GM19240 (cell line): Measurements from ENCODE around the gene CAMTA1.
"Not testable (repeated sequence)": the region's sequence is repeated elsewhere in the genome, so short reads cannot be mapped to it uniquely, and the experiment has no call there.

Experiments
- DNase-seq: peaks from one replicate; pipeline ENCODE4 v3.0.0; 2011; ENCODE audit warnings: low spot score; ENCODE audit not compliant: insufficient read length

The CAMTA1 gene

DNA sequence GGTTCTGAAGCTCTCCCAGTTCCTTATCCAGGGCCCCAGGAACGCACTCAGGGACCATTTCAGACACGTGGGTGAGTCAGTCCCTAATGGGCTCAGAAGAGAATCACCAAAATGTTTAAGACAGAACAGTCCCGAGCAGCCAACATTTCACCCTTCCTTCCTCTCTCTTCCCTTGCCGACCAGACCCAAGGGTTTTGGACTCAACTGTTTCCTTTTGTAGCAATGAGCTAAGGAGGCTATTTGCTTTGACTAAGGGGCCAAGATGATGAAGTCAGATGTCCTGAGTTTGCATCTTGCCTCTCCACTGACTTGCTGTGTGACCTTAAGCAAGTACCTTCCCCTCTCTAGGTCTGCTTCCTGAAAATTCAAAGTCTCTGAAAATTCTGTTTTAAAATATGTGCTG, 513.5 kb downstream of the CAMTA1 start:
- no peak for DNase-seq

DNA sequence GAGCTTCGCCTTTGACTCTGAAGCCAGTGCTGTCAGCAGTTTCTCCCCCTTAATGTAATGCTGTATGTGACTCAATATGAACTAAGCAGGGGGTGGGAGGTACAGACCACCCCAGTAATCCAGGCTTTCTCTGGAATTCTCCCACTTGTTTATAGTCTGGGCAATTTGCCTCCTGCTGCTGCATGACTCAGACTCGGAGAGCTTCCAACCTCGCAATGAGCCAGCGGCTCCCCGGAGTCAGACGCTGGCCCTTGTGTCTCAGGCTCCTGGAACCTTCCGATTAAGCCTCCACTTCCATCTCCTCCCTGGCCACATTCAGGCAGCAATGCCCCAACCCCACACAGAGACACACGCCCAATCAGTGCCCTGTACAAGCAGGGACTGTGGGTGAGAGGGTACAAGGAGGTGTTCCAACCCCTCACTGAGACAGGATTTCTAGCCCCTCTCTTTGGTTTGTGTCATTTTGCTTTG, 514.1 kb downstream of the CAMTA1 start:
- no peak for DNase-seq

- DNase-seq, result no peak
These were observed 514.7 kb downstream of the CAMTA1 start for GRCh38 chr1:7299994-7300393.

GRCh38 chr1:7300893-7301663, 515.8 kb downstream of the CAMTA1 start:
- DNase-seq, result no peak

GRCh38 chr1:7301664-7301981, 516.4 kb downstream of the CAMTA1 start:
- no peak for DNase-seq

GRCh38 chr1:7302126-7302525, 516.9 kb downstream of the CAMTA1 start:
- DNase-seq, result no peak

- no peak for DNase-seq
These were observed 517.6 kb downstream of the CAMTA1 start for GRCh38 chr1:7302873-7303272.

DNA sequence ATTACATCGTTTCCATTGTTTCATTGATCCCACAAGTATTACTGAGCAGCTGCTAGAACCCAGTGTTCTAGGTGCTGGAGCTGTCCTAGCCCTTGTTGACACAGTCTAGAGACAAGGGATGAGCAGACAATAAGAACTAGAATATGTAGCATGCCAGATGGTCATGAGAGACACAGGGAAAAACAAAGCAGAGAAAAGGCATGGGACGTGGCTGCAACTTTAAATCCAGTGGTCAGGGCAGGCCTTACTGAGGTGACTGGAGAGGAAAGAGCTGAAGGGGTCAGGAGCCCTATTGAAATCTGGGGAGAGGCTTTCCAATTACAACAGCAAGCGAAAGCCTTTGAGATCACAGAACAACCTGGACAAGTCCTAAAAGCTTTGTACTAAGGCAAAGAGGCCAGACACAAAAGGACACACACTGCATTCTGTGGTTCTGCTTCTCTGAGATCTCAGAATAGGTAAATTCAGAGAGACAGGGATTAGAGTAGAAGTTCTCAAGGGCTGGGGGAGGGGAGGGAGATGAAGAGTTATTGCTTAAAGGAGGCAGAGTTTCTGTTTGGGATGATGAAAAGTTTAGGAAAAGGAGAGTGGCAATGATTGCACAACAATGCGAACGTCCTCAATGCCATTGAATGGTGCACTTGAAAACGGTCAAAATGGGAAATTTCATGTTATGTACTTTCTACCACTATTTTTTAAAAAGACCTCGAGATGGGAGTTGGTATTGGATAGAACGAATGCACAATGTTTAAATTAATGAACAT, 518.5 kb downstream of the CAMTA1 start:
- no peak for DNase-seq

DNA sequence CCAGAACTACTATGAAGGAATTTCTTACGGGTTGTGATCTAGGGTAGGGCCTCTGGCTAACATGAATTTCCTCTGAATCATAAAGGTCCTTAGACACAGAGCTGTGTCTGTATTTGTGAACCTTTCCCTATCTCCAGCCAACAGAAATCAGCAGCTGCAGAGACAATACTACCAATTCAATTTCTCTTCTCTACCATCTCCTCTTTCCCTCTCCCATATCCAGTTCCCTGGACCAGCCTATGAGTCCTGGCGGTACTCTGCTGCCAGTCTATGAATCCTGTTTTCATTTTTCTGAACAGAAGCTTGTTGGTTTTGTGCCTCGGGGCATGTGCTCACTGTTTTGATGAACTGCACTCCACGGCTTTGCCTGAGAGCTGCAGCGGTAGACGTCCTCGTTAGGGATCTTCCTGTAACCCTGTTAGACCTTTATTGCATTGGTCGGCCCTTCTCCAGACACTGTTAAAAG, 527.9 kb downstream of the CAMTA1 start:
- DNase-seq, result no peak

DNA sequence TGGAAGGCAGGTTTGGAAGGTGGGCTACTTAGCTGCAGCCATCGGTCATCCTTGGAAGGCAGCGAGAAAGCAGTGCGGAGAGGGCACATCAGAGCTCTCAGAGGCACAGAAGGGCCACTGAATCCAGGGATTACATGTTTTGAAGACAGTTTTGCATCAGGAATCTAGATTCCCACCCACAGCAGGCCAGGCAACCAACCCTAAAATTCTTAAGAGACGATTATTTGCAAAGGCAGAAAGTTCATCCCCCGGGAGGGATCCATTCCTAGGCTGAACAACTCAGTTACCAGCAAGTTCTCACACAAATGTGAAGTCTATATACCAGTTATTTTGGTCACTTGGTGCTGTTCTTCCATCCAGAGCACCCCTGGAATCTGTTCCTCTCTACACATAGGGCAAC, 528.6 kb downstream of the CAMTA1 start:
- DNase-seq, result no peak

DNA sequence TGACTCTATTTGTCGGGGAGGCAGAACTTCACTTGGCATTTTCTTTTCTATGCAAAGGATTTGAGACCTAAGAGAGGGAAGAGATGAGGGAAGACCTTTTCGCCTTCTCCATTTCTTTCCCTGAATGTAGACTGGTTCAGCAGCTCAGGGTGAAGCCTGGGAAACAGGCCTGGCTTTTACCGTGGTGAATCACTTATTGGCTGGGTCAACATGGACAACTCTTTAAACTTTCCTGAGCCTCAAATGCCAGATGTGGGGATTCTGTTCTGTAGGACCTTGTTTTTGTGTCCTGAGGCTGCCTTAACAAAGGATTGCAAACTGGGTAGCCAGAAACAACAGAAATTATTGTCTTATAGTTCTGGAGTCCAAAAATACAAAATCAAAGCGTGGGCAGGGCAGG, 530.1 kb downstream of the CAMTA1 start:
- no peak for DNase-seq

DNA sequence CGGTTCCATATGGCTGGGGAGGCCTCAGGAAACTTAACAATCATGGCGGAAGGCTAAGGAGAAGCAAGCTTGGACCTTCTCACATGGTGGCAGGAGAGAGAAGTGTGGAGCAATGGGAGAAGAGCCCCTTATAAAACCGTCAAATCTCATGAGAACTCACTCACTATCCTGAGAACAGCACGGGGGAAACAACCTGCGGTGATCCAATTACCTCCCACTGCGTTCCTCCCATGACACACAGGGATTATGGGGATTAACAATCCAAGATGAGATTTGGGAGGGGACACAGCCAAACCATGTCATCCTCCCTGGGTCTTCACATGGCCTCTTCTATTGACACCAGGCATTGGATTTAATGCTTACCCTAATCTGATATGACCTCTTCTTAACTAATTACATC, 530.7 kb downstream of the CAMTA1 start:
- DNase-seq, result no peak

- DNase-seq, result no peak
These were observed 532.6 kb downstream of the CAMTA1 start for GRCh38 chr1:7317888-7318287.

DNA sequence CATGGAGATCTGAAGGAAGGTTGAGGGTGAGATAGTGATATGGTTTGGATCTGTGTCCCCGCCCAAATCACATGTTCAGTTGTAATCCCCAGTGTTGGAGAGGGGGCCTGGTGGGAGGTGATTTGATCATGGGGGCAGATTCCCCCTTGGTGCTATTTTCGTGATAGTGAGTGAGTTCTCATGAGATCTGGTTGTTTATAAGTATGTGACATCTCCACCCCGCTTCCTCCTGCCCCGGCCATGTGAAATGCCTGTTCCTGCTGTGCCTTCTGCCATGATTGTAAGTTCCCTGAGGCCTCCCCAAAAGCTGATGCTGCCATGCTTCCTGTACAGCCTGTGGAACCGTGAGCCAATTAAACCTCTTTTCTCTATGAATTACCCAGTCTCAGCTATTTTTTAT, 533.9 kb downstream of the CAMTA1 start:
- no peak for DNase-seq

DNA sequence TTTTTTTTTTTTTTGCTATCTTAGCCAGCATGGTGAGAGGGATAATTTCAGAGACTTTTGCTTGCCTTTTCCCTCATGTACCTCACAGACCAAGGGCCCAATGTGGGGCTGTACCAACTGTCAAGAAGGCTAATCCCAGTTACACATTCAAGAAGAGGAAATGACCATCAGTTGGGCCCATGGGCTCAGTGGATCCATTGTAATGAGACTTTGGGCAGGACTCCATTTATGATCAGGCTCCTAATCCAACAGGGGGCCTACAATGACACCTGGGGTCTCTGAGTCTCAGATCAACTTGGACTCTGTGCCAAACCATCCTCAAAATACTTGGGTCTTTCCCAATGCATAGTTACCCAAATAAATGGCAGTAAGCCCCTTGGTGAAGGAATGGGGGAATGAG, 535.4 kb downstream of the CAMTA1 start:
- no peak for DNase-seq

- DNase-seq, result no peak
These were observed 537.1 kb downstream of the CAMTA1 start for GRCh38 chr1:7322283-7322785.

GRCh38 chr1:7322912-7323311, 537.7 kb downstream of the CAMTA1 start:
- DNase-seq, result no peak

DNA sequence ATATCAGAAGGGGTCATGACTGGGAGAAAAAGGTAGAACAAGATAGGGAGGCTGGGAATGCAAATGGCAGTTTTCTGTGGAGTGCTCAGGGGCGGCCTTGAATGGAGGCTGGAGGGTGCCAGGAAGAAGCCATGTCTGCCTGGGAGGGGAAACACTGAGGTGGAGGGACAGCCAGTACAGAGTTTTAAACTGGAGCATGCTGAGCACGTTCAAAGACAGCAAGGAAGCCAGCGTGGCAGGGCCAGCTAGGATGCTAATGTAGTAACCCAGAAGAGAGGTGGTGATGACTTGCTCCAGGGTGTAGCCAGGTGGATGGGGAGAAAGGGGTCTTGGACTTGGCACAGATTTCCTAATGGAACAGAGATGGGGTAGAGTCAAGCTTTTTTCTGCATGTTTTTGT, 540.0 kb downstream of the CAMTA1 start:
- DNase-seq, result no peak

- no peak for DNase-seq
These were observed 541.1 kb downstream of the CAMTA1 start for GRCh38 chr1:7326366-7326765.

DNA sequence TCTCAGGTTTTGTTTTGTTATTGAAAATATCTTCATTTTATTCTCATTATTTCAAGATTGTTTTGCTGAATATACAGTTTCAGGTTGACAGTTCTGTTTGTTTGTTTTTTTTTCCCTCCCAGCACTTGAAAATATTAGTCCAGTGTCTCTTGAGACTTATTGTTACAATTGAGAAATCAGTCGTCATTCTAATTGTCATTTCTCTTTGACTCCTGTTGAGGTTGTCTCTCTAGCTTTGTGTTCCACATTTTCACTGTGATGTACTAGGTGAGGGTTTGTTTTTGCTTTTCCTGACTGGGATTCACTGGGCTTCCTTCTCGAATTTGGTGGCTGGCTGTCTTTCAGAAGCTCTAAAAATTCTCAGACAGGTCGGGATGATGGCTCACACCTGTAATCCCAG, 542.6 kb downstream of the CAMTA1 start:
- DNase-seq, result no peak

- no peak for DNase-seq
These were observed 544.8 kb downstream of the CAMTA1 start for GRCh38 chr1:7329868-7330615.

- not testable (repeated sequence) for DNase-seq
These were observed 545.5 kb downstream of the CAMTA1 start for GRCh38 chr1:7330726-7331125.
